Hepatocyte (in vitro differentiated cells): ENCODE results near the gene NPAS4.

Source experiments
- EZH2 ChIP-seq: fragments of 200-600 bp; sonication (generic); IDR thresholded peaks from 2 replicates; pipeline ENCODE4 v1.6.1; 2016; ENCODE audit warnings: antibody characterized with exemption, mild to moderate bottlenecking, borderline replicate concordance
- EZH2phosphoT487 ChIP-seq: fragments of 200-600 bp; sonication (generic); IDR thresholded peaks from one replicate; pipeline ENCODE4 v1.6.1; 2018; ENCODE audit warnings: antibody characterized with exemption, mild to moderate bottlenecking, low read depth, moderate library complexity; ENCODE audit not compliant: unreplicated experiment, severe bottlenecking
- TF ChIP-seq, protein P1 (sequence below): fragments of 200-600 bp; sonication (generic); IDR thresholded peaks from 2 replicates; pipeline ENCODE4 v1.5.1; 2016; ENCODE audit warnings: antibody characterized with exemption, mild to moderate bottlenecking; ENCODE audit not compliant: poor library complexity

- TF ChIP-seq EZH2 (no peak), EZH2phosphoT487 (no peak)
- TF ChIP-seq, protein P1, sequence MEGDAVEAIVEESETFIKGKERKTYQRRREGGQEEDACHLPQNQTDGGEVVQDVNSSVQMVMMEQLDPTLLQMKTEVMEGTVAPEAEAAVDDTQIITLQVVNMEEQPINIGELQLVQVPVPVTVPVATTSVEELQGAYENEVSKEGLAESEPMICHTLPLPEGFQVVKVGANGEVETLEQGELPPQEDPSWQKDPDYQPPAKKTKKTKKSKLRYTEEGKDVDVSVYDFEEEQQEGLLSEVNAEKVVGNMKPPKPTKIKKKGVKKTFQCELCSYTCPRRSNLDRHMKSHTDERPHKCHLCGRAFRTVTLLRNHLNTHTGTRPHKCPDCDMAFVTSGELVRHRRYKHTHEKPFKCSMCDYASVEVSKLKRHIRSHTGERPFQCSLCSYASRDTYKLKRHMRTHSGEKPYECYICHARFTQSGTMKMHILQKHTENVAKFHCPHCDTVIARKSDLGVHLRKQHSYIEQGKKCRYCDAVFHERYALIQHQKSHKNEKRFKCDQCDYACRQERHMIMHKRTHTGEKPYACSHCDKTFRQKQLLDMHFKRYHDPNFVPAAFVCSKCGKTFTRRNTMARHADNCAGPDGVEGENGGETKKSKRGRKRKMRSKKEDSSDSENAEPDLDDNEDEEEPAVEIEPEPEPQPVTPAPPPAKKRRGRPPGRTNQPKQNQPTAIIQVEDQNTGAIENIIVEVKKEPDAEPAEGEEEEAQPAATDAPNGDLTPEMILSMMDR: no peak
Measured at GRCh38 chr11:66428933-66429332, 8.1 kb downstream of the NPAS4 start.
